Ascending aorta (tissue), 2 donors: Measurements from ENCODE around the gene GHRL. TPM values are rescaled to one million over a fixed set of nuclear protein-coding genes. Genes with fewer than 3 reads are reported as not detected.

Experiments used
- DNase-seq, 2 donors: peaks; one replicate each; pipeline ENCODE4 v3.0.0-alpha.2; 2019; ENCODE audit warnings: low spot score in 2 of 2
- H3K27ac ChIP-seq, 2 donors: fragments of 200-600 bp; sonication (generic); one replicate each; pipeline ENCODE4 v1.5.1; 2016 to 2017; ENCODE audit warnings: mild to moderate bottlenecking in 1 of 2
- H3K27me3 ChIP-seq: fragments of 200-600 bp; sonication (generic); one replicate; pipeline ENCODE4 v1.5.1; 2017
- H3K36me3 ChIP-seq, 2 donors: fragments of 200-600 bp; sonication (generic); one replicate each; pipeline ENCODE4 v1.5.1; 2016
- H3K4me1 ChIP-seq, 2 donors: fragments of 200-600 bp; sonication (generic); one replicate each; pipeline ENCODE4 v1.5.1; 2016 to 2017; ENCODE audit warnings: mild to moderate bottlenecking in 1 of 2
- H3K4me3 ChIP-seq, 2 donors: fragments of 200-600 bp; sonication (generic); one replicate each; pipeline ENCODE4 v1.5.1; 2016 to 2017; ENCODE audit warnings: mild to moderate bottlenecking in 1 of 2
- H3K9me3 ChIP-seq, 2 donors: fragments of 200-600 bp; sonication (generic); one replicate each; pipeline ENCODE4 v1.5.1; 2016
- CTCF ChIP-seq, 3 experiments: fragments of 200-600 bp in 2 of 3; fragments of 450-650 bp in 1 of 3; sonication (generic) in 2 of 3; IDR thresholded peaks; one replicate each; pipeline ENCODE4 v1.5.1; 2016 to 2019; ENCODE audit warnings: antibody characterized with exemption in 3 of 3, mild to moderate bottlenecking in 1 of 3, moderate library complexity in 1 of 3
- intact Hi-C: fragments of 100-400 bp; cut with DNase I; formaldehyde crosslinking; loops from one replicate; pipeline ENCODE4 v1.15.1; 2023
- total RNA-seq: library from RNA; depleted of rRNA; stranded (reverse); fragments of >200 nt; gene quantifications from one replicate; pipeline ENCODE4 v1.1.0, GENCODE V29; 2016

Gene GHRL
- total RNA-seq, 1 donor from 2014 or later: not detected

GRCh38 chr3:10312391-10312790 lies 19.6 kb upstream of the GHRL start:
- no peak for DNase-seq
- H3K27me3 ChIP-seq: no peaks in the 10 kb centered on the region
- H3K4me3 ChIP-seq: no peak overlapping the region
- H3K4me1 ChIP-seq: no peaks in the 10 kb centered on the region
- intact Hi-C loops: no loop called here
- no peaks in the 10 kb centered on the region for H3K9me3 ChIP-seq
- no peak overlapping the region for H3K27ac ChIP-seq
- TF ChIP-seq CTCF (IDR thresholded peaks at IDR 0.05): no peak
- H3K36me3 ChIP-seq: peaks cover 77 to 86% of the 10 kb centered on the region in 2 donors

DNA sequence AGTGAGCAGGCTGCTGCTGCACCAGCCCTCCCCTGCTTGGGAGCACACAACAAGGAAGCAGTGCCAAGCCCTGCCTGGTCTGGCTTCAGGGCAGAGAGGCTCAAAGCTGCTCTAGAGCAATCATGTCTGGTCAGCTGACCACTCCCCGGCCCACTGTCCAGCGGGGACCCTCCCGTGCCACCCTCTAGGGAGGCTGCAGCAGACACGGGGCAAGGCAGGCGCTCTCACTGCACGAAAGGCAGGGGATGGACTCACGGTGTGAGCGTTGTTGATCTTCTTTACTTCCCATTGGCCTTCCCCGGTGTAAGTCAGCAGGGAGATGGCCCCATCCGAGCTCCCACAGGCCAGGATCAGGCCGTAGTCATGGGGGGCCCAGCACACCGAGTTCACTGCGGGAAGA lies 19.0 kb upstream of the GHRL start:
- Histone ChIP-seq H3K36me3 (peaks cover 78 to 86% of the 10 kb centered on the region in 2 donors), H3K27me3 (no peaks in the 10 kb centered on the region), H3K4me1 (no peaks in the 10 kb centered on the region), H3K9me3 (no peaks in the 10 kb centered on the region), H3K27ac (no peak overlapping the region), H3K4me3 (no peak overlapping the region)
- DNase-seq: no peak
- TF ChIP-seq CTCF (IDR thresholded peaks at IDR 0.05): no peak
- intact Hi-C loops: no loop called here

DNA sequence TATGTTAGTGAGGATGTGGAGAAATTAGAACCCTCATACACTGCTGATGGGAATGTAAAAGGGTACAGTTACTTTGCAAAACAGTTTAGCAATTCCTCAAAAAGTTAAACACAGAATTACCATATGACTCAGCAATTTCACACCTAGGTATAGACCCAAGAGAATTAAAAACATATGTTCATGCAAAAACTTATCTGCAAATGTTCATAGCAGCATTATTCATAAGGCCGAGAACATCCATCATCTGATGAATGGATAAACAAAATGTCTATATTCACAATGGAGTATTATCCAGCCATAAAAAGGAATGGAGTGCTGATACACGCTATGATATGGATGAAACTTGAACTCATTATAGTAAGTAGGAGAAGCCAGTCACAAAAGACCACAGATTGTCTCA lies 17.8 kb upstream of the GHRL start:
- intact Hi-C loops: no loop called here

GRCh38 chr3:10309736-10310135 lies 17.0 kb upstream of the GHRL start:
- Histone ChIP-seq H3K27me3 (no peaks in the 10 kb centered on the region), H3K4me1 (no peaks in the 10 kb centered on the region), H3K36me3 (peaks cover 70 to 86% of the 10 kb centered on the region in 2 donors), H3K27ac (no peak overlapping the region), H3K9me3 (no peaks in the 10 kb centered on the region), H3K4me3 (no peak overlapping the region)
- TF ChIP-seq CTCF (IDR thresholded peaks at IDR 0.05): no peak
- no peak for DNase-seq
- intact Hi-C loops: no loop called here

More for the DNA sequence above, 17.8 kb upstream of the GHRL start:
- Histone ChIP-seq H3K27me3 (no peaks in the 10 kb centered on the region), H3K4me1 (no peaks in the 10 kb centered on the region), H3K36me3 (peaks cover 70 to 86% of the 10 kb centered on the region in 2 donors), H3K27ac (no peak overlapping the region), H3K9me3 (no peaks in the 10 kb centered on the region), H3K4me3 (no peak overlapping the region)
- no peak for DNase-seq
- TF ChIP-seq CTCF (IDR thresholded peaks at IDR 0.05): no peak

- Histone ChIP-seq H3K27me3 (no peaks in the 10 kb centered on the region), H3K4me1 (no peaks in the 10 kb centered on the region), H3K27ac (no peak overlapping the region), H3K36me3 (peaks cover 70 to 86% of the 10 kb centered on the region in 2 donors), H3K9me3 (no peaks in the 10 kb centered on the region), H3K4me3 (no peak overlapping the region)
- intact Hi-C loops: no loop called here
- no peak for TF ChIP-seq CTCF (IDR thresholded peaks at IDR 0.05)
- DNase-seq: no peak
These were observed 15.9 kb upstream of the GHRL start for GRCh38 chr3:10308678-10309077.

GRCh38 chr3:10306156-10306555 lies 13.4 kb upstream of the GHRL start:
- Histone ChIP-seq H3K27me3 (no peaks in the 10 kb centered on the region), H3K27ac (no peak overlapping the region), H3K9me3 (no peaks in the 10 kb centered on the region), H3K4me1 (no peaks in the 10 kb centered on the region), H3K4me3 (no peak overlapping the region), H3K36me3 (peaks cover 74 to 86% of the 10 kb centered on the region in 2 donors)
- DNase-seq: no peak
- no peak for TF ChIP-seq CTCF (IDR thresholded peaks at IDR 0.05)
- intact Hi-C loops: no loop called here
